HepG2 (cell line): ENCODE data around the gene PAK2. TPM values are rescaled to one million over a fixed set of nuclear protein-coding genes. Genes with fewer than 3 reads are reported as not detected.
A peak's percentile ranks its signal among the peaks of the same experiment; 100 is the strongest.

Experiments used
- ATAC-seq: fragments of 200-7000 bp; cut with Tn5 transposase; 3 replicates; pipeline ENCODE4 v1.9.1; 2020; ENCODE audit warnings: mild to moderate bottlenecking, moderate library complexity
- BruUV-seq: library from RNA; stranded (reverse); fragments of 400-500 nt; replicated peaks from 2 replicates; lab custom pipeline; 2021; lab: Mats Ljungman, UMichigan
- CTCF ChIA-PET: fragments of 300-600 bp; formaldehyde crosslinking; extraction: SDS; loops from one replicate; lab custom pipeline; 2021; ENCODE audit warnings: low total read pairs, inconsistent platforms, low intra/inter-chr PET ratio; lab: Yijun Ruan, JAX
- POLR2A ChIA-PET: fragments of 350-600 bp; sonication (Branson Sonifier 250); formaldehyde crosslinking; loops from one replicate; lab custom pipeline; 2020; ENCODE audit warnings: antibody characterized with exemption, inconsistent platforms; lab: Yijun Ruan, JAX
- DNase-seq: peaks from one replicate; pipeline ENCODE4 v3.0.0-alpha.2; 2015; ENCODE audit warnings: low spot score
- FAIRE-seq: peaks from 3 replicates; lab custom pipeline; 2011; peaks lifted over from hg19 to GRCh38; lab: Jason Lieb, UNC
- H2AFZ ChIP-seq: one replicate; pipeline ENCODE4 v1.6.1; 2011; ENCODE audit warnings: low read length, inconsistent platforms
- H3K27ac ChIP-seq: fragments of 300-600 bp; 3 replicates; pipeline ENCODE4 v1.8.0; 2011; ENCODE audit warnings: mixed run types, mild to moderate bottlenecking, mixed read lengths, low read length, inconsistent platforms; ENCODE audit not compliant: insufficient read depth; ENCODE audit errors: extremely low read length
- H3K27me3 ChIP-seq, 2 experiments: fragments of 200-600 bp in 1 of 2; 2 replicates in 1 of 2; 3 replicates in 1 of 2; pipeline versions ENCODE4 v1.6.0 to v1.8.0; 2011; ENCODE audit warnings: low read length in 2 of 2, mild to moderate bottlenecking in 2 of 2, moderate library complexity in 2 of 2, inconsistent platforms in 1 of 2; ENCODE audit not compliant: insufficient read depth in 2 of 2, control insufficient read depth in 1 of 2
- H3K36me3 ChIP-seq, 2 experiments: fragments of 200-600 bp in 1 of 2; replicated peaks in 1 of 2; 2 replicates in 1 of 2; 3 replicates in 1 of 2; pipeline versions ENCODE4 v1.5.1 to v1.8.0; 2011; ENCODE audit warnings: low read length in 2 of 2, inconsistent platforms in 1 of 2; ENCODE audit not compliant: insufficient read depth in 2 of 2, control insufficient read depth in 1 of 2
- H3K4me1 ChIP-seq: 2 replicates; pipeline ENCODE4 v1.5.1; 2012; ENCODE audit warnings: low read length, inconsistent platforms; ENCODE audit not compliant: insufficient read depth
- H3K4me2 ChIP-seq: 2 replicates; pipeline ENCODE4 v1.6.0; 2011; ENCODE audit warnings: low read depth, low read length, inconsistent platforms
- H3K4me3 ChIP-seq, 3 experiments: fragments of 200-600 bp in 1 of 3; sonication (generic), shearing (Covaris generic) in 1 of 3; replicated peaks in 1 of 3; 2 replicates each; pipeline ENCODE4 v1.5.1; 2011 to 2016; ENCODE audit warnings: low read length in 3 of 3, inconsistent platforms in 2 of 3, low read depth in 2 of 3, mild to moderate bottlenecking in 2 of 3, control low read depth in 1 of 3, mixed read lengths in 1 of 3; ENCODE audit not compliant: insufficient read depth in 1 of 3
- H3K79me2 ChIP-seq: one replicate; pipeline ENCODE4 v1.6.1; 2011; ENCODE audit warnings: low read length, inconsistent platforms; ENCODE audit not compliant: insufficient read depth
- H3K9ac ChIP-seq: 2 replicates; pipeline ENCODE4 v1.6.0; 2011; ENCODE audit warnings: mild to moderate bottlenecking, low read depth, low read length, inconsistent platforms; ENCODE audit not compliant: insufficient read depth
- H3K9me3 ChIP-seq: 2 replicates; pipeline ENCODE4 v1.5.1; 2012; ENCODE audit warnings: mild to moderate bottlenecking, low read length
- H4K20me1 ChIP-seq: 2 replicates; pipeline ENCODE4 v1.6.0; 2011; ENCODE audit warnings: inconsistent platforms, mild to moderate bottlenecking, low read length, moderate library complexity; ENCODE audit not compliant: insufficient read depth
- ATF7 ChIP-seq, 2 experiments: fragments of 450-650 bp in 1 of 2; sonication (generic) in 1 of 2; formaldehyde crosslinking in 1 of 2; IDR thresholded peaks; 2 replicates each; pipeline versions ENCODE4 v1.4.0 to v1.6.1; 2016 to 2020; ENCODE audit warnings: antibody characterized with exemption in 1 of 2, mild to moderate bottlenecking in 1 of 2, missing genetic modification reagents in 1 of 2
- NFYC ChIP-seq: IDR thresholded peaks from 2 replicates; pipeline ENCODE4 v1.6.1; 2016; ENCODE audit warnings: missing genetic modification reagents, missing compliant biosample characterization
- SRSF4 ChIP-seq: fragments of 200-400 bp; formaldehyde crosslinking; IDR thresholded peaks from one replicate; pipeline ENCODE4 v1.6.1; 2018; ENCODE audit warnings: mild to moderate bottlenecking, low read depth, low read length, moderate library complexity; ENCODE audit not compliant: poor library complexity, severe bottlenecking
- WGBS: methylation state at CpG from one replicate; pipeline ENCODE4 v1.1.6; 2017; ENCODE audit warnings: low lambda C conversion rate; 5-methylcytosine and 5-hydroxymethylcytosine counted together
- in situ Hi-C: cut with HindIII; loops from 2 replicates; pipeline ENCODE4 v1.10.0; 2017; ENCODE audit warnings: low pct_unique_long_range_greater_than_20kb; ENCODE audit not compliant: extremely low pct_ligation_motif_present
- intact Hi-C: fragments of 100-400 bp; cut with micrococcal nuclease; formaldehyde crosslinking; loops from one replicate; pipeline ENCODE4 v1.10.0; 2022; ENCODE audit not compliant: unreplicated experiment
- polyA plus RNA-seq, 8 experiments: library from polyadenylated mRNA; depleted of rRNA in 3 of 8; stranded (reverse) in 7 of 8; unstranded in 1 of 8; fragments of >200 nt; fragmentation: Illumina TruSeq in 4 of 8; extraction: Trizol in 4 of 8; gene quantifications; 2 replicates each; pipeline versions ENCODE4 v1.2.1 to v1.2.3, GENCODE V29; 2011 to 2016; ENCODE audit warnings: low read depth in 4 of 8, missing spikeins in 1 of 8, mixed read lengths in 1 of 8; ENCODE audit not compliant: insufficient read depth in 1 of 8
- total RNA-seq, 5 experiments: library from RNA; depleted of rRNA; stranded (reverse); fragments of >200 nt; fragmentation: Illumina TruSeq; extraction: Trizol; gene quantifications; 2 replicates each; pipeline ENCODE4 v1.2.3, GENCODE V29; 2016; ENCODE audit warnings: low read depth in 1 of 5

PAK2 gene
- total and polyA plus RNA-seq, 2 of the 13 experiments (the other 11 are each of a cell fraction or from before 2014, with no cell fraction given), result 23.0 to 24.7 TPM

DNA sequence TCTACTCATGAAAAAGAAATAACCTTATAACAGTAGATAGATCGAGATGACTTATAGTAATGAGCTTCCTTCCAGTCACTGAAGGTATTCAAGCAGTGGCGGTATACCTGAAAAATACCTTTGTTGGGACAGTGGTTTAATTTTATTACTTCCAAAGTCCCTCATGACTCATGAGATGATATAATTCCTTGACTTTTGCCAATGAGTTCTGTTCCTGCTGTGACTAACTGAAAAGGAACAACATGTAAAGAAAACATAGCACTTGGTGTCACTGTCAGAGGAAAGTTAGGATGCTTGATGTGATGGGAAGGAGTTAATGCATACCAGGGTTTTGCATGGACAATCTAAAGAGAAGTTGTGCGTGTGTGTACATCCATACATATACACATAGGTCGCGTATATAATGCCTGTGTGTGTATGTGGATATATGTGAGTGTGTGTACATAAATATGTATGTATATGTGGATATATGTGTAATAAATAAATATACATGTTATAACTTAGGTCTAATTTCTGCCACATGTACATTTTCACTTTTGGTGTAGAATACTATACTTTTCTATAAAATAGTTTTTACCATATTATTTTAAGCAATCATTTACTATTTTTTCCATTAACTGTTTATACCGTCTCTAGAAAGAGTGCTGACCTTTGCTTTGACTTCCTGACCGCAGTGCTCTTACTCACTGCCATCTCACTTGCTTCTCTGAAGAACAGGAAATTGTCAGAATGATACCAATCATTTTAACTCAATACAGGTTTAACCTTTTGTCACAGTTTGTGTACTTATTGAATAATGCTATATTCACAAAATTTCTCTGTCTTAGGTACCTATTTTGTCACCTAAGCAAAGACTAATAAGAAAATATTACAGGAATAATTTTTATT, 12.6 kb upstream of the PAK2 start:
- Histone ChIP-seq H3K79me2 (no peaks in the 10 kb centered on the region), H3K4me1 (no peaks in the 10 kb centered on the region), H2AFZ (no peak overlapping the region), H4K20me1 (no peaks in the 10 kb centered on the region), H3K36me3 (peaks cover 0 to 12% of the 10 kb centered on the region in 2 experiments; a peak in 2 of 5 replicates), H3K9me3 (no peaks in the 10 kb centered on the region), H3K27me3 (no peaks in the 10 kb centered on the region), H3K9ac (no peak overlapping the region), H3K27ac (no peak overlapping the region), H3K4me3 (no peak overlapping the region), H3K4me2 (no peak overlapping the region)
- no peak for TF ChIP-seq NFYC (CRISPR knock-in tag)
- intact Hi-C loops (no loop called here), in situ Hi-C loops (no loop called here)
- DNase-seq (no peak), ATAC-seq (no peak), FAIRE-seq (no peak)
- no TSS peak for BruUV-seq
- POLR2A ChIA-PET, result no interaction called here
- CTCF ChIA-PET, result no interaction called here
- 94% methylated on average over 7 of the region's 7 CpGs for WGBS

DNA sequence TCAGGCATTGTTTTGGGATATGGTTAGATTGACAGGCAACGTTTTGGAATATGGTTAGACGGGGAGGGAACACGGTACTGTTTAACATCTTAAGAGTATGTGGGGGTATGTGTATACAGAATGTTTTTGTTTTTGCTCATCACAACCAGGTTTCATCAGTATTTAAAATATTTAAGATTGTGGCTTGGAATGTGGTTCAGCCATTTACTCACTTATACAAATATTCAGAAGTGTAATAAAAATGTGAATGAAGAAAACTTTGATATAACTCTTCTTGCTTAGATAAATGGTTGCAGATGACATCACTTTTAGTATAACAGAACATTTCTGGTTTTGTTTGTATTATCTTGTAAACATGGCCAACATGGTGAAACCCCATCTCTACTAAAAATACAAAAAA, 3.9 kb upstream of the PAK2 start:
- in situ Hi-C loops, result no loop called here
- no peak for DNase-seq
- peaks cover 9% of the 10 kb centered on the region for H3K79me2 ChIP-seq
- no peak overlapping the region for H3K4me3 ChIP-seq
- H3K9ac ChIP-seq, result no peak overlapping the region
- FAIRE-seq, result no peak
- peaks cover 37% of the 10 kb centered on the region for H3K4me1 ChIP-seq
- no peaks in the 10 kb centered on the region for H4K20me1 ChIP-seq
- intact Hi-C loops, result no loop called here
- H3K27ac ChIP-seq, result no peak overlapping the region
- no peaks in the 10 kb centered on the region for H3K9me3 ChIP-seq
- CTCF ChIA-PET, result no interaction called here
- no TSS peak for BruUV-seq
- no peak overlapping the region for H2AFZ ChIP-seq
- no peak for TF ChIP-seq SRSF4
- peak; percentile 34; the same call in 1 of the 2 replicates for TF ChIP-seq ATF7 (IDR thresholded peaks at IDR 0.05)
- TF ChIP-seq ATF7 (CRISPR knock-in tag; IDR thresholded peaks at IDR 0.05), result no peak
- TF ChIP-seq, all 625 proteins: peak for 1
- no peak for ATAC-seq
- POLR2A ChIA-PET, result no interaction called here
- Histone ChIP-seq H3K36me3 (peaks cover 0 to 2% of the 10 kb centered on the region in 2 experiments; a peak in 1 of 5 replicates), H3K27me3 (no peaks in the 10 kb centered on the region; a peak in 1 of 5 replicates), H3K4me2 (no peak overlapping the region)
- WGBS, result 94% methylated on average over 3 of the region's 3 CpGs
